Stimulated activated CD4-positive, alpha-beta T cell treated with anti-CD3 and anti-CD28 coated beads, Interleukin-4, amount 100 ng/mL, for 4 hours (primary cell): ENCODE results near the gene DHRS3.
A peak's percentile ranks its signal among the peaks of the same experiment; 100 is the strongest.

Experiments used
- DNase-seq, 2 experiments: peaks; one replicate each; pipeline ENCODE4 v3.0.0-alpha.2; 2020

DHRS3 gene

DNA sequence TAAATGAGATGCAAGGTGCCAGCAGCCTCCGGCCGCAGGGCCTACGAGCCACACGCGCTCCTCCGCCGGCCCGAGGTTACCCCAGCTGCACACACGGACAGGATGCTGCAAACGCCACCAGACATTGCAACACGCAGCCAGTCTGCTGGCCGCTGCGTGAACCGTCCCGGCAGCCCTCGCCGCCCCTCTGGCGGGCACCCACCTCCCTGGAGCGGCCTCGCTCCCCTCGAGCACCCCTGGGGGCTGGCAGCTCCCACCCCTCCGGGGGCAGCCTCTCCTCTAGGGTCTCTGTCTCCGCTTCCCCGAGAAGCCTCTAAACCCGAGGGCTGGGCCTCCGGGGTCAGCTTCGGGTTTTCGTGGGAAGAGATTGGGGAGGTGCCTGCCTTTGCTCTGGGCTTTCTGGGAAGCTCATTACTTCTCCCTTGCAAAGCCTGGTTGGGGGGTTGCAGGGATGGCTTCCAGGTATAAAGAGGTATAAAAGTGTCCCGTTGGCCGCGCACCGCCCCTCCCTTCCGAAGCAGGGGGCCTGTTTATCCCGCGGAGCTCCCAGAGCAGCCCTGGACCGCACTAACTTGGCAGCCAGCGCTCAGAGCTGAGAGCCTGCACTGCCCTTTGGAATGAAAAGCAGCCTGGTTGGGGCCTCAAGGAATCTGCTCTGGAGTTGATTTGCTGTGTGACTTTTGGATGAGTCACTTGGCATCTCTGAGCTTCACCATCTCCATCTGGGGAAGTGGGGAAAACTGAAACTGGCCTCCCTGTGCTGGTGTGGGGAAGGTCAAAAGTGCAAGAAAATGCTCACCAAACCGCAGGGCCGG, 21.8 kb downstream of the DHRS3 start:
- no peak for DNase-seq

DNA sequence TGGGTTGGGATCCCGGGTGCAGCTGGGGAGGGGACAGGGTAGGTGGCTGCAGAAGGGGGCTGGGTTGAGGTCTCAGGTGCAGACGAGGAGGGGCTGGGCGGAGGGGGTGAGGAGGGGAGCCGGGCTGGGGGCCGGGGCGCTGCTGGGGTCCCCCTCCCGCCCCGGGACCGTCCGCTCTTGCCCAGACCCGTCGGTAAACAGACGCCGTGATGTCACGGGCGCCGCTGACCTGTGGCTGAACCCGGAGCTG, 22.3 kb downstream of the DHRS3 start:
- DNase-seq, result no peak

DNA sequence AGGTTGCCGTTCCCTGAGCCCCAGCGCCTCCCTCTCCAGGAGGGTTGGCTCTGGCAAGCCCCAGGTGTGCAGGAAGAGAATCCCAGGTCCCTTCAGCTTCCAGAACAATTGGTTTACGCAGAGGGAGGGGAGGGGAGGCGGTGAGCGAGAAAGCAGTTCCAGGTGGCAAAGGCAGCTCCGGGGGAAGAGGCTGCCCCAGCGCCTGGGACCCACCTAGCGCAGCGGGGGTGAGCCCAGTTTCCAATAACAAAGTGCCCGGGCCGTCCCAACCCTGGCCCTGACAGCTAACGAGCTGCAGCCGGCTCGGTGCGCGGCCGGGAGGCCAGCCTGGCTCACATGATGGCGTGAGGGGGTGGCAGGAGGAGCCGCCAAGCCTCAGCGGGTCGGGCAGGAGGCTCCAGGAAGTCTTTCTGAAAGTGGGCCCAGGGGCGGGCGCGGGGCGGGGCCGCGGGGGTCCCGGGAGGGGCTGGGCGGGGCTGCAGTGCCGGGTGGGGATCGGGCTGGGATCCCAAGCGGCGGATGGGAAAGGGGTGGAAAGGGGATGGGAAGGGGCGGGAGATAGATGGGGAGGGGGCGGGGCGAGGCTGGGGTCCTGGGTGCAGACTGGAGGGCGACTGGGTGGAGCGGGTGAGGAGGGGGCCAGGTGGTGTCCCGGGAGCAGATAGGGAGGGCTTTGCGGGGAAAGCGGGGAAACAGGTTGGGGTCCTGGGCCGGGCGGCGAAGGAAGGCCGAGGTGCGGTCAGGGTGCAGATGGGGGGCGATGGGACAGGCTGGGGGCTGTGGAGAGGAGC, 22.8 kb downstream of the DHRS3 start:
- peak in 1 of 2 experiments; percentile 35 for DNase-seq

GRCh38 chr1:12594490-12594889, 23.5 kb downstream of the DHRS3 start:
- DNase-seq, result no peak

DNA sequence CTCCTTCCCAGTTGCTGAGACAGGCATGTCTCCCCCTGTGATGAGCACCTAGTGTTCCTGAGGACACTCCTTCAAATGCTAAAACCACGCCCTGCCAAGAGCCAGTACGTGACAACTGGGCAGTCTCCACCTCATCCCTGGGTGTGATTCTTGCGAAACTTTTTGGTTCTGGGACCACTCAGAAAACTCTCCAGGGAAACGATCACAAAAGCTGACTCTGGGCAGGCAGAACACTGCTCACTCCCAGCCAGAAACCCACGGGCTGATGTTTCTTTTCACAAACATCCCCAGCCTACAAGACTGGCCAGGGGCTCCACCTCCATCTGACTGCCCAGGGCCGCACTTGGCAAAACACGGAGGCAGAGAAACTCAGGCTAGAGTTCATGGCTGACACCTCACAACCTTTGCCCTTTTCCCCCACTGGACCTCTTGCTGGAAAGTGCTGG, 24.4 kb downstream of the DHRS3 start:
- no peak for DNase-seq

- DNase-seq, result no peak
Measured at GRCh38 chr1:12592496-12592895, 25.5 kb downstream of the DHRS3 start.

DNA sequence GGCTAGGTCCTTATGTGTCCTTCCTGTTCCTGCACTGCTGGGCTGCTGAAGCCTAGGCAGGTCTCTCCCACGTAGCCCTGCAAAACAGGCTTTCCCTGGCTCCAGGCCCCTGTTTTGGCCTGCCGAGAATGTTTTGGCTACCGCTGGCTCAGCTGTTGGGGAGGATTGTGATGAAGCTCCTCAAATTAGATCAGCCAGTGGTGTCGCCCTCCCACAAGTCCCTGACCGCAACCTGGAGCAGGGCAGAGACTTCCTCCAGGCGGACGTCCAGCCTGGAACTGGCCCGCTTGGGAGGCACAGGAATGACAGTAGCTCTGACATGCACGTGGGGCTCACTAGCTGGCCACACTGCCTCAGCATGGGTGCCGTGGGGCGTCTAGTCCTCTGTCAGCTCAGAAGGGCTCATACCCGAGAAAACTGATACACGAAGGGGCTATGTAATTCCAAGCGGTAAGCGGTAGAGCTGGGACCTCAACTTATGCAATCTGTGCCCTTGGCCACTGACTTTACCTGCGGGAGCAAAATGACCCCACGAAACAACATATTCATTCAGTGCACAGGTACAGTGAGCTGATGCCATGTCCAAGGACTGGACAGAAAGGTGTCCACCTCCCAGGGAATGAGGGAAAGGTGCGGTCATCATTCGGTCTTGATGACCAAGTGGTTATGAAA, 26.6 kb downstream of the DHRS3 start:
- DNase-seq, result no peak

GRCh38 chr1:12588695-12589094, 29.3 kb downstream of the DHRS3 start:
- no peak for DNase-seq

- no peak for DNase-seq
Measured at GRCh38 chr1:12587981-12588640, 29.9 kb downstream of the DHRS3 start.

DNA sequence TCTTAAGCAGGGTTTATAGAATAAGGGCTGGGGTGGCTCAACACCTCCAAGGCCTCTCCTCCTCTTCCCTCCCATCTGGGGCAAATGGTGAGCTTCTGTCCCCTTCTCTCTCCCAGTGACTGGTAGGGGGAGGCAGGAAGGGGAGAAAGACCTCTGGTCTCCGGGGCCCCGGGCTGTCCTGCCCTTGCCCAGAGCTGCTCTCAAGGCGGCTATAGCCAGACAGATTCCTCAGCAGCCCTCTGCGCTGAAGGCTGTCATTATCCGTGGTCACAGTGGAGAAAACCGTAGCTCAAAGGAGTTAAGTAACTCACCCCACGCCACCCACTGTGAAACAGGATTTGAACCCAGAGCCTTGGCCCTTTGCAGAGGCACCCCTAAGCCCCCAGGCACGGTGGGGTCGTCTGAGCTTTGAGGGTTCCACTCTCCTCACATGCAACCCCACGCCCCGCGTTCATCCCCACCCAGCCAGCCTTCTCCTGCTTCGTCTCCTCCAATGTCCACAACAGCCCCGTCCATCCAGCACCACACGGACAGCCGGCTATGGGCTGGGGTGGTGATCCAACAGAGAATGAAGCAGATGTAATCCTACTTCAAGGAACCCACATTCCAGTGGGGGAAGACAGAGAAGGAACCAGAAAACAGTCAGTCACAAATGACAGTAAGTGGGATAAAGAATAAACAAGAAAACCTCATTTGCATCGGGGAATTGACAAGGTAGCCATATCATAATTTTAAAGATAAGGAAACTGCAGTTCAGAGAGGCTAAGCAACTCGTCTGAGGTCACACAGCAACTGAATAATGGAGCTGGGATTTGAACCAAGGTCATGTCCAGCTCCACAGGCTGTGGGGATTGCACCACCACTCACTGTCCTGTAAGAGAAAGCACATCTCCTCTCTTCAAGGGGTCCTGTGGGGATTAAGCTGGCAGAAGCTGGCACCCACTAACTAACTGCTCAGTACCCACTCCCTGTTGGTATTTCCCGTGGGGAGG, 31.8 kb downstream of the DHRS3 start:
- DNase-seq, result no peak

DNA sequence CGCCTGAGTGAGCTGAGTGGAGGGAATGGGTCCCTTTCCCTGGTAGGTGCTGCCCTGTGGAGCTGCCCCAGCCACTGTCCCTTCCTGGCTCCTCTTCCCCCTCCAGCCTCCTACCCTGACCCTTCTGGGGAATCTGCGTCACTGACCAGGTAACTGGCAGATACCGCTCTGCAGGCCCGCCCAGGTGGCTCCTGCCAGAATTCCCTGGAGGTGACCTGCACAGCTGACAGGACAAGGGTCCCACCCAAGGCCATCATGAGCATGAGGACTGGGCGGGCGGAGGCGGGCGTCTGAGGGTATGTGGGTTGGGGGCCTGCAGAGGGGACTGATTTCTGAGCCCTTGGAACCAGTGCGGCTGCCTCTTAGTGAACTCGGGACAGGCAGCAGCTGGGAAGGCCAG, 32.5 kb downstream of the DHRS3 start:
- DNase-seq, result no peak

DNA sequence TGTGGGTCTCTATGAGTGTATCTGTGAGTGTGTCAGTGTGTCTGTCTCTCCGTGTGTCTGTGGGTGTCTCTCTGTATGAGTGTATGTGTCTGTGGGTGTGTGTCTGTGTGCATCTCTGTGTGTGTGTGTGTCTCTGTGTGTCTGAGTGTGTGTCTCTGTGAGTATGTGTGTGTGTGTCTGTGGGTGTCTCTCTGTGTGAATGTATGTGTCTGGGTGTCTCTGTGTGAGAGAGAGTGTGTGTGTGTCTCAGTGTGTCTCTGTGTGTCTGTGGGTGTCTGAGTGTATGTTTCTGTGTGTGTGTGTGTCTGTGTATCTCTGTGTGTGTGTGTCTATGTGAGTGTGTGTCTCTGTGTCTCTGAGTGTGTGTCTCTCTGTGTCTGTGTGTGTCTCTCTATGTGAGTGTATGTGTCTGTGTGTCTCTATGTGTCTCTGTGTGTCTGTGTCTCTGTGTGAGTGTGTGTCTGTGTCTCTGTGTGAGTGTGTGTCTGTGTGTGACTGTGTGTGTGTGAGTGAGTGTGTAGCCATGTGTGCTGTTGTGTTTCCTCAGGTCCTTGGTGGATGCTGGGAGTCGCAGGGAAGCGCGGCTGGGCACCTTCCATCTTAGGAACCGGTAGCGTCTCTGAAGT, 33.0 kb downstream of the DHRS3 start:
- DNase-seq, result no peak

- no peak for DNase-seq
Measured at GRCh38 chr1:12583484-12583883, 34.5 kb downstream of the DHRS3 start.

DNA sequence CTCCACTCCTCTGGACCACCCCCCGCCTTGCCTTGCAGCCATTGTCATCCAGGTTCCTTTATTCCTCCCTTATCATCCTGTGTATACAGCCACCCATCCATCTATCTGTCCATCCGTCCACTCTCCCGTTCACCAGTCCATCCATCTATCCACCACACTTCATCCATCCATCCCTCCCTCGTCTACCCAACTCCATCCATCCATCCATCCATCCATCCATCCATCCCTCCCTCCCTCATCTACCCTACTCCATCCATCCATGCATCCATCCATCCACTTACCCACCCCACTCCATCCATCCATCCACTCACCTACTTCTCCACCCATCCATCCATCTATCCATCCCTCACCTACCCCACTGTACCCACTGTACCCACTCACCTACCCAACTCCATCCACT, 35.4 kb downstream of the DHRS3 start:
- no peak for DNase-seq

- DNase-seq, result no peak
Measured at GRCh38 chr1:12581179-12581578, 36.8 kb downstream of the DHRS3 start.

DNA sequence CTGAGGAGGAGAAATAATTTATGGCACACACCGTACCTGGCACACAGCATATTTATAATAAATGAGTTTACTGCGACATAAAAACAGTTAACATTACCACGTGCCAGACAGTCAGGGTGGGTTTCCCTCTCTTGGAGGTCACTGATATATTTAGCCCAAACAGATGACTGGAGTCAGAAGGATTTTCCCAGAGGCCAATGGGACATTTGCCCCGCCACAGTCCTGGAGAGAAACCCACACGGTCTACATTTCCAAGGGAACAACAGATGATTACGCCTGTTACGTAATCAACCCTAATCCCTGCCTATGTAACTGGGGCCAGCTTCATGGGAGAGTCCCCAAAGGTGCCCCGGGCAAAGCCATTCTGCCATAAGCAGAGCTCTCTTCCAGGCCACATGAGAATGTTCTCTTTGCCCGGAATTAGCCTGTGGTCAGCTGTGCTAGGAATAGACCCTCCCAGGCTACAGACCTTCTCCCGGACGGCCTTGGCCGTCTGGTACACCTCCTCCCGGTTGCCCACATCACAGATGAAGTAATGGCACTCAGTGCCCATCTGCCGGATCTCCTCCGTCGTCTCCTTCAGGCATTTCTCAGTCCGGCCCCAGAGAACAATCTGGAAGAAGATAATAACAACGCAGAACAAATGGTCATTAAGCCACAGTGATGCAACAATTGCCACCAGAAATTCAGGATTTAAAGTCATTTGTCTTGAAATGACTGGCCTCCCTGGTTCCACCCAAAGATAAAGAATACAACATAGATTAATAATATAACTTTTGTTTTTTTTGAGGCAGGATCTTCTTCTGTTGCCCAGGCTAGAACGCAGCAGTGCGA, 37.7 kb downstream of the DHRS3 start:
- no peak for DNase-seq

GRCh38 chr1:12578860-12579422, 39.1 kb downstream of the DHRS3 start:
- no peak for DNase-seq

GRCh38 chr1:12577020-12577419, 41.0 kb downstream of the DHRS3 start:
- no peak for DNase-seq

- no peak for DNase-seq
Measured at GRCh38 chr1:12574757-12575139, 43.3 kb downstream of the DHRS3 start.
